Limb (tissue), 2 donors: Measurements from ENCODE around the gene SPATA2L.

Source experiments
- DNase-seq, 2 donors: peaks; one replicate each; pipeline ENCODE4 v3.0.0-alpha.2; 2016; ENCODE audit errors: extremely low spot score in 2 of 2

The SPATA2L gene

GRCh38 chr16:89729293-89729692 is 27.8 kb upstream of the SPATA2L start:
- no peak for DNase-seq

- no peak for DNase-seq
Observed at GRCh38 chr16:89727406-89728120, 26.1 kb upstream of the SPATA2L start.

GRCh38 chr16:89723279-89724250 is 22.1 kb upstream of the SPATA2L start:
- peak in 1 of 2 donors; percentile 71 for DNase-seq

GRCh38 chr16:89722392-89723278 is 21.1 kb upstream of the SPATA2L start:
- DNase-seq, result no peak

- DNase-seq, result no peak
Observed at GRCh38 chr16:89721546-89722391, 20.3 kb upstream of the SPATA2L start.

GRCh38 chr16:89720813-89721545 is 19.5 kb upstream of the SPATA2L start, which contains the start of the genes VPS9D1 and ZNF276:
TSS of gene VPS9D1 (minus strand) at chr16:89720898. CDS start at chr16:89720861, 37 bp downstream.
TSS of gene ZNF276 (plus strand) at chr16:89721537. CDS start at chr16:89721641, 104 bp downstream.
- peak; percentile 81 to 90 for DNase-seq

- no peak for DNase-seq
Observed at GRCh38 chr16:89720551-89720812, 19.0 kb upstream of the SPATA2L start.

- DNase-seq, result no peak
Observed at GRCh38 chr16:89717688-89718505, 16.4 kb upstream of the SPATA2L start.

GRCh38 chr16:89716916-89717687 is 15.6 kb upstream of the SPATA2L start:
- no peak for DNase-seq

- no peak for DNase-seq
Observed at GRCh38 chr16:89716493-89716892, 15.0 kb upstream of the SPATA2L start.

- DNase-seq, result no peak
Observed at GRCh38 chr16:89712274-89712781, 10.8 kb upstream of the SPATA2L start.

GRCh38 chr16:89711601-89712273 is 10.2 kb upstream of the SPATA2L start:
- DNase-seq, result peak in 1 of 2 donors; percentile 84

GRCh38 chr16:89710709-89711564 is 9.4 kb upstream of the SPATA2L start:
- DNase-seq, result no peak

- no peak for DNase-seq
Observed at GRCh38 chr16:89709716-89710432, 8.4 kb upstream of the SPATA2L start.

- DNase-seq, result no peak
Observed at GRCh38 chr16:89709166-89709565, 7.7 kb upstream of the SPATA2L start.

GRCh38 chr16:89708481-89708931 is 7.0 kb upstream of the SPATA2L start:
- no peak for DNase-seq
